Neutrophil (primary cell): Measurements from ENCODE around the gene FCHSD1.

Experiments used
- H3K27ac ChIP-seq: fragments of 200-600 bp; sonication (generic); 2 replicates; pipeline ENCODE4 v1.5.1; 2016; ENCODE audit warnings: mild to moderate bottlenecking, moderate library complexity
- H3K27me3 ChIP-seq: fragments of 200-600 bp; sonication (generic); 2 replicates; pipeline ENCODE4 v1.6.0; 2016; ENCODE audit warnings: mild to moderate bottlenecking
- H3K36me3 ChIP-seq: fragments of 200-600 bp; sonication (generic); 2 replicates; pipeline ENCODE4 v1.5.1; 2017
- H3K4me1 ChIP-seq, 2 experiments: fragments of 200-600 bp in 1 of 2; sonication (generic) in 1 of 2; 1 replicate in 1 of 2; 2 replicates in 1 of 2; pipeline versions ENCODE4 v1.5.1 to v1.6.1; 2013 to 2016; ENCODE audit warnings: low read depth in 1 of 2, low read length in 1 of 2, mild to moderate bottlenecking in 1 of 2, moderate library complexity in 1 of 2; ENCODE audit not compliant: control insufficient read depth in 1 of 2, insufficient read depth in 1 of 2
- H3K4me3 ChIP-seq, 2 experiments: fragments of 200-600 bp in 1 of 2; sonication (generic) in 1 of 2; 1 replicate in 1 of 2; 2 replicates in 1 of 2; pipeline ENCODE4 v1.5.1; 2013 to 2016; ENCODE audit warnings: low read depth in 1 of 2, low read length in 1 of 2, mild to moderate bottlenecking in 1 of 2, moderate library complexity in 1 of 2
- H3K9me3 ChIP-seq: fragments of 200-600 bp; sonication (generic); 2 replicates; pipeline ENCODE4 v1.5.1; 2016
- CTCF ChIP-seq: fragments of 200-600 bp; sonication (generic); IDR thresholded peaks from 2 replicates; pipeline ENCODE4 v1.5.1; 2016; ENCODE audit warnings: antibody characterized with exemption

FCHSD1 gene

DNA sequence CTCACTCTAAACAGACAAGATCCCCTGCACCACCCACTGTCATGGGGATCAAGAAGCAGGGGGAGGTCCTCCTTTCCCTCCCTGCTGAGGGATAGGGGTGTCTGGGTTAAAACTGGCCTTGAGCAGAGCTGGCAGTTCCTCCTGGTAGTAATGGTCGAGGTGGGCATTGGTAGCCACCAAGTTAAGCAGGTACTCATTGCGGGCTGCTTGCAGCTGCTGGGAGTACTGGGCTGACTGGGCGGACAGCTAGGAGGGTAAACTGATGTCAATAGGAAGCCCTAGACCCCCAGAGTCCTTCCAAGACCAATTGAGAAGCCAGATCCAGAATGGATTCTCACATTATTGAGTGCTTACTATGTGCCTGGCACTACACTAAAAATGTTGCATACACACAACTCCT is 3.4 kb downstream of the FCHSD1 start:
- no peak overlapping the region for H3K4me3 ChIP-seq
- peaks cover 68% of the 10 kb centered on the region for H3K36me3 ChIP-seq
- H3K27me3 ChIP-seq, result no peaks in the 10 kb centered on the region
- no peaks in the 10 kb centered on the region for H3K9me3 ChIP-seq
- peaks cover 18 to 30% of the 10 kb centered on the region in 2 experiments for H3K4me1 ChIP-seq
- no peak for TF ChIP-seq CTCF
- no peak overlapping the region for H3K27ac ChIP-seq

- peaks cover 69% of the 10 kb centered on the region for H3K36me3 ChIP-seq
- no peak for TF ChIP-seq CTCF
- no peak overlapping the region for H3K4me3 ChIP-seq
- no peak overlapping the region for H3K27ac ChIP-seq
- no peaks in the 10 kb centered on the region for H3K27me3 ChIP-seq
- no peaks in the 10 kb centered on the region for H3K9me3 ChIP-seq
- peaks cover 18 to 30% of the 10 kb centered on the region in 2 experiments for H3K4me1 ChIP-seq
These were observed 4.0 kb downstream of the FCHSD1 start for GRCh38 chr5:141647242-141647641.

- peaks cover 14 to 21% of the 10 kb centered on the region in 2 experiments for H3K4me1 ChIP-seq
- no peaks in the 10 kb centered on the region for H3K9me3 ChIP-seq
- H3K4me3 ChIP-seq, result no peak overlapping the region
- H3K27ac ChIP-seq, result no peak overlapping the region
- TF ChIP-seq CTCF, result no peak
- H3K36me3 ChIP-seq, result peaks cover 81% of the 10 kb centered on the region
- H3K27me3 ChIP-seq, result no peaks in the 10 kb centered on the region
These were observed 5.2 kb downstream of the FCHSD1 start for GRCh38 chr5:141646026-141646425.

- no peak overlapping the region for H3K27ac ChIP-seq
- peaks cover 66% of the 10 kb centered on the region for H3K36me3 ChIP-seq
- peaks cover 15% of the 10 kb centered on the region for H3K27me3 ChIP-seq
- no peak for TF ChIP-seq CTCF
- H3K4me1 ChIP-seq, result peaks cover 15 to 19% of the 10 kb centered on the region in 2 experiments
- H3K9me3 ChIP-seq, result no peaks in the 10 kb centered on the region
- no peak overlapping the region for H3K4me3 ChIP-seq
These were observed 9.5 kb downstream of the FCHSD1 start for GRCh38 chr5:141641634-141642267.

DNA sequence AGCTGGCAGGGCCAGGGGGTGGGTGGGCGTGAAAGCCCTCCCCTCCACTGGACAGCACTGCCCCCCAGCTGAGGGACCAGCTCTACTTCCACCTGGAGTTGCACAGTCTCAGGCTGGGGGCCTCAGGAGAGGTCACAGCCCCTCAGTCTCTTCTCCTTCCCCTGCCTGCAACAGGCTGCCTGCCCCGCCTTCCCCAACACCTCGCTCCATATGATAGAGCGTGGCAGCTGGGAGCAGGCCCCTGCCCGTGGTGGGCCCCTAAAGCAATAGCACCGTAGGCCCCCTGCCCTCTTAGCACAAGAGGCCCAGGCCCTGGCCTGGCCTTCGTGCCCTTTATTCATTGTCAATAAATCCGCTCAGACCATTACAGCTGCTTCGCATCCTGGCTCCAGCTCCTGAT is 10.5 kb downstream of the FCHSD1 start:
- H3K4me3 ChIP-seq, result no peak overlapping the region
- H3K36me3 ChIP-seq, result peaks cover 56% of the 10 kb centered on the region
- H3K4me1 ChIP-seq, result peaks cover 21 to 26% of the 10 kb centered on the region in 2 experiments
- no peak overlapping the region for H3K27ac ChIP-seq
- no peak for TF ChIP-seq CTCF
- peaks cover 15% of the 10 kb centered on the region for H3K27me3 ChIP-seq
- no peaks in the 10 kb centered on the region for H3K9me3 ChIP-seq
